ENCODE results near the gene ACTL6B.

DNA sequence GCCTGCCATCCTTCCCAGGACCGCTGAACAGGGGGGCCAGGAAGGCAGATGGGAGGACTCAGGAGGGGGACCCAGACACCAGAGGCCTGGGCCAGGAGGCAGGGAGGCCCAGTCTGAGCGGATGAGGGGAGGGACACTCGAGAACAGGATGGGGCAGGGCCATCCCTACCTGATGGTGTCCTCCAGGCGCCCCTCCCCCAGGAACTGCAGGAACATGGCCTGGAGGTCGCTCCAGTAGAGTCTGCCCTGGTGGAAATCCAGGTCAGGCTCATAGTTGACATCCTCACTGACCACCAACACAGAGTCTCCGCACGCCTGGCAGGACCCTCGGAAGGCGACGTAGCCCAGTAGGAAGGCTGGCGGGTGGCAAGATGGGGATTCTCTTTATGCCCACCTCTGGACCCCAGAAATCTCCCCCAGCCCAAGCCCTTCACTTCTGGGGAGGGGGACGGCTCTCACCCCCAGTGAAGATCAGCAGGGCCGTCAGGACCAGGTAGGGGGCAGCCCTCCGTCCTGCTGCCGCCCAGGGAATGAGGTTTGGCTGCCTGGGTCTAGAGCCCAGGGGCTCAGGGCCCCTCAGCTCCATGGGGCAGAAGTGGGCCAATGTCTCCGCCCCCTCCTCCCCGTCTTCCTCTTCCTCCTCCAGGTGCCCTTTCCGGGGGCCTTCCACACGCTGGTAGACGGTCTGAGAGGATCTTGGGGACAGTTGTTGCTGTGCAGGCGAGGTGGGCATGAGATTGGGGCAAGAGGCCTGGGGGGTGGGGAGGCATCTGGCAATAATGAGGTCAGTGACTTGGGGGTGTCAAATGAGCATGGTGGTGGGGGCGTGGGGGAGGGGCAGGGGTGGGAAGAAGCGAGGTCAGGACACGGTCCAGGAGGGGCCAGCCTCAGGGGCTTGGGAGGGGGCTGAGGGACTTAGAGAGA lies 15.5 kb downstream of the ACTL6B start:
- TF ChIP-seq NFRKB (IDR thresholded peaks at IDR 0.05) (no peak), L3MBTL2 (conservative IDR thresholded peaks at IDR 0.05) (no peak), CTBP1 (IDR thresholded peaks at IDR 0.05; ENCODE audit: borderline replicate concordance) (no peak)

Measured in HEK293T (cell line).